ENCODE data around the gene IFT43. TPM values are rescaled to one million over a fixed set of nuclear protein-coding genes. Genes with fewer than 3 reads are reported as not detected.

Gene IFT43
- total RNA-seq, 1 experiment from 2014 or later = 20.0 TPM

DNA sequence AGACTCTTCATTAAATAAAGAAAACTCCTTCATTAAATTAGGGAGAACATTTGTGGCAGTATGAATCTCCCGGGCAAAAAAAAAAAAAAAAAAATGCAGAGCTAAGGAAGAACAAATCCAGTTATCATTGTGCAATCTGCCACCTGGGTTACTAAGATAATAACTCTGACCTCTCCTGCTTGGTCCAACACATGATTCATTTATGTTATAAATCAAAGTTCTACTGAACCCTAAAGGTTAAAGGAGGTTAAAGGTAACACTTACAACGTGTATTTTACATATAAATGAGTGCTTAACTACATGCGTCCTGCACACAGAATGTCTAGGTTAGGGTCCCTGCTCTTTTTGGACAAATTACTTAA, 8.0 kb upstream of the IFT43 start:
- no TSS peak for BruUV-seq (replicated peaks)
- CTCF ChIA-PET = interaction anchor here (0.6 to 0.7 kb wide), 2 partner anchors 66 to 185 kb away, joined by 3 to 9 read pairs; no protein-coding TSS in a partner anchor
- no peak for DNase-seq (ENCODE audit: low read depth, low spot score)
- no peak overlapping the region for H3K4me3 ChIP-seq (ENCODE audit: low read depth in 2 of 2, low read length in 2 of 2)
- no peaks in the 10 kb centered on the region for H3K36me3 ChIP-seq (ENCODE audit: control insufficient read depth, insufficient read depth, low read length)
- in situ Hi-C loops (cut with HindIII; ENCODE audit: low pct_unique_long_range_greater_than_20kb, low sequenced_read_pairs) = no loop called here
- TF ChIP-seq TCF7L2 (IDR thresholded peaks at IDR 0.05; ENCODE audit: low read depth, low read length) (no peak), POLR2AphosphoS5 (IDR thresholded peaks at IDR 0.05; ENCODE audit: low read depth, low read length) (no peak), SIN3A (IDR thresholded peaks at IDR 0.05; ENCODE audit: borderline replicate concordance, insufficient read depth, low read depth, low read length) (no peak)
- TF ChIP-seq, protein P1, sequence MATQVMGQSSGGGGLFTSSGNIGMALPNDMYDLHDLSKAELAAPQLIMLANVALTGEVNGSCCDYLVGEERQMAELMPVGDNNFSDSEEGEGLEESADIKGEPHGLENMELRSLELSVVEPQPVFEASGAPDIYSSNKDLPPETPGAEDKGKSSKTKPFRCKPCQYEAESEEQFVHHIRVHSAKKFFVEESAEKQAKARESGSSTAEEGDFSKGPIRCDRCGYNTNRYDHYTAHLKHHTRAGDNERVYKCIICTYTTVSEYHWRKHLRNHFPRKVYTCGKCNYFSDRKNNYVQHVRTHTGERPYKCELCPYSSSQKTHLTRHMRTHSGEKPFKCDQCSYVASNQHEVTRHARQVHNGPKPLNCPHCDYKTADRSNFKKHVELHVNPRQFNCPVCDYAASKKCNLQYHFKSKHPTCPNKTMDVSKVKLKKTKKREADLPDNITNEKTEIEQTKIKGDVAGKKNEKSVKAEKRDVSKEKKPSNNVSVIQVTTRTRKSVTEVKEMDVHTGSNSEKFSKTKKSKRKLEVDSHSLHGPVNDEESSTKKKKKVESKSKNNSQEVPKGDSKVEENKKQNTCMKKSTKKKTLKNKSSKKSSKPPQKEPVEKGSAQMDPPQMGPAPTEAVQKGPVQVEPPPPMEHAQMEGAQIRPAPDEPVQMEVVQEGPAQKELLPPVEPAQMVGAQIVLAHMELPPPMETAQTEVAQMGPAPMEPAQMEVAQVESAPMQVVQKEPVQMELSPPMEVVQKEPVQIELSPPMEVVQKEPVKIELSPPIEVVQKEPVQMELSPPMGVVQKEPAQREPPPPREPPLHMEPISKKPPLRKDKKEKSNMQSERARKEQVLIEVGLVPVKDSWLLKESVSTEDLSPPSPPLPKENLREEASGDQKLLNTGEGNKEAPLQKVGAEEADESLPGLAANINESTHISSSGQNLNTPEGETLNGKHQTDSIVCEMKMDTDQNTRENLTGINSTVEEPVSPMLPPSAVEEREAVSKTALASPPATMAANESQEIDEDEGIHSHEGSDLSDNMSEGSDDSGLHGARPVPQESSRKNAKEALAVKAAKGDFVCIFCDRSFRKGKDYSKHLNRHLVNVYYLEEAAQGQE (IDR thresholded peaks at IDR 0.05; ENCODE audit: insufficient read depth in 1 of 2, low read depth in 2 of 2, low read length in 1 of 2) = no peak
- TF ChIP-seq, protein P2, sequence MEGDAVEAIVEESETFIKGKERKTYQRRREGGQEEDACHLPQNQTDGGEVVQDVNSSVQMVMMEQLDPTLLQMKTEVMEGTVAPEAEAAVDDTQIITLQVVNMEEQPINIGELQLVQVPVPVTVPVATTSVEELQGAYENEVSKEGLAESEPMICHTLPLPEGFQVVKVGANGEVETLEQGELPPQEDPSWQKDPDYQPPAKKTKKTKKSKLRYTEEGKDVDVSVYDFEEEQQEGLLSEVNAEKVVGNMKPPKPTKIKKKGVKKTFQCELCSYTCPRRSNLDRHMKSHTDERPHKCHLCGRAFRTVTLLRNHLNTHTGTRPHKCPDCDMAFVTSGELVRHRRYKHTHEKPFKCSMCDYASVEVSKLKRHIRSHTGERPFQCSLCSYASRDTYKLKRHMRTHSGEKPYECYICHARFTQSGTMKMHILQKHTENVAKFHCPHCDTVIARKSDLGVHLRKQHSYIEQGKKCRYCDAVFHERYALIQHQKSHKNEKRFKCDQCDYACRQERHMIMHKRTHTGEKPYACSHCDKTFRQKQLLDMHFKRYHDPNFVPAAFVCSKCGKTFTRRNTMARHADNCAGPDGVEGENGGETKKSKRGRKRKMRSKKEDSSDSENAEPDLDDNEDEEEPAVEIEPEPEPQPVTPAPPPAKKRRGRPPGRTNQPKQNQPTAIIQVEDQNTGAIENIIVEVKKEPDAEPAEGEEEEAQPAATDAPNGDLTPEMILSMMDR (IDR thresholded peaks at IDR 0.05) = no peak
- H3K4me1 ChIP-seq (ENCODE audit: control insufficient read depth, insufficient read depth, low read length) = peaks cover 7% of the 10 kb centered on the region; the same call in 1 of the 2 replicates
- intact Hi-C loops (cut with micrococcal nuclease; ENCODE audit: unreplicated experiment) = no loop called here
- ATAC-seq = no peak
- H3K27ac ChIP-seq (ENCODE audit: low read length) = no peak overlapping the region
- no peaks in the 10 kb centered on the region for H3K9me3 ChIP-seq (ENCODE audit: control insufficient read depth, insufficient read depth, low read depth, low read length)
- H3K27me3 ChIP-seq (ENCODE audit: control insufficient read depth, insufficient read depth, low read length) = no peaks in the 10 kb centered on the region
- POLR2A ChIA-PET = no interaction called here

DNA sequence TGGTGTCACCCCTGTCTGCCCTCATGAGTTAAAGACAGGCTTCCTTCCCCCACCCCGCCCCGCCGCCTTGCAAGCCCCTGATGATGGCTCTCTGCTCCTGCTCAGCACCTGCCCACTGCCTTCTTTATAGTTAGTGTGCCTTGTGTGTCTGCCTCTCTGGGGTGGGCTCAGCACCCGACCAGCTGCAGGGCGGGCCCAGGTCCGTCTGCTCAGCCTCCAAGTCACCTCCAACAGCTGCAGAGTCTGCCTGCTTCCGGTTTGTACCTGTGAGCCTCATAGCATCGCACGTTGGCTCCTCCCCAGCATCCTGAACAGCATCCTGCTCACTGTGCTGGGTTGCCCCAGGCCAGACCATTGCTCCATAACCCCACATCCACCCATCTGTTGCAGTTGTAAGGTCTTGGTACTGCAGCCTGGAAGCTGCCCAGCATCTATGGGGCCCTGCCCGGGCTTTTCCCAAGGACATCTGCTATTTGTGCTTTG, 7.3 kb upstream of the IFT43 start:
- DNase-seq (ENCODE audit: low read depth, low spot score) = no peak
- Histone ChIP-seq H3K27ac (ENCODE audit: low read length) (no peak overlapping the region), H3K4me1 (ENCODE audit: control insufficient read depth, insufficient read depth, low read length) (peaks cover 10% of the 10 kb centered on the region), H3K4me3 (ENCODE audit: low read depth in 2 of 2, low read length in 2 of 2) (no peak overlapping the region), H3K9me3 (ENCODE audit: control insufficient read depth, insufficient read depth, low read depth, low read length) (no peaks in the 10 kb centered on the region), H3K27me3 (ENCODE audit: control insufficient read depth, insufficient read depth, low read length) (no peaks in the 10 kb centered on the region), H3K36me3 (ENCODE audit: control insufficient read depth, insufficient read depth, low read length) (no peaks in the 10 kb centered on the region)
- intact Hi-C loops (cut with micrococcal nuclease; ENCODE audit: unreplicated experiment) (no loop called here), in situ Hi-C loops (cut with HindIII; ENCODE audit: low pct_unique_long_range_greater_than_20kb, low sequenced_read_pairs) (no loop called here)
- ATAC-seq = no peak
- CTCF ChIA-PET = interaction anchor here (1.5 to 2.2 kb wide), 3 partner anchors 72 to 269 kb away, joined by 8 to 11 read pairs (median 8); no protein-coding TSS in a partner anchor
- TF ChIP-seq SIN3A (IDR thresholded peaks at IDR 0.05; ENCODE audit: borderline replicate concordance, insufficient read depth, low read depth, low read length) = no peak
- TF ChIP-seq, protein P2 (IDR thresholded peaks at IDR 0.05) = no peak
- TF ChIP-seq POLR2AphosphoS5 (IDR thresholded peaks at IDR 0.05; ENCODE audit: low read depth, low read length) = no peak
- no peak for TF ChIP-seq TCF7L2 (IDR thresholded peaks at IDR 0.05; ENCODE audit: low read depth, low read length)
- TF ChIP-seq, protein P1 (IDR thresholded peaks at IDR 0.05; ENCODE audit: insufficient read depth in 1 of 2, low read depth in 2 of 2, low read length in 1 of 2) = no peak
- POLR2A ChIA-PET = no interaction called here
- BruUV-seq (replicated peaks) = no TSS peak

Measured in Panc1 (cell line).